A204.1 (cell line): ENCODE data around the gene CEBPZ.
"Not testable (repeated sequence)": the region's sequence is repeated elsewhere in the genome, so short reads cannot be mapped to it uniquely, and the experiment has no call there.

Experiments
- FAIRE-seq: peaks from 2 replicates; lab custom pipeline; 2012; peaks lifted over from hg19 to GRCh38; lab: Jason Lieb, UNC

The CEBPZ gene

GRCh38 chr2:37223131-37223530, 8.3 kb downstream of the CEBPZ start:
- FAIRE-seq: no peak

- FAIRE-seq: no peak
These were observed 12.3 kb downstream of the CEBPZ start for GRCh38 chr2:37219046-37219445.

GRCh38 chr2:37215250-37215649, 16.1 kb downstream of the CEBPZ start:
- FAIRE-seq: no peak

- no peak for FAIRE-seq
These were observed 19.5 kb downstream of the CEBPZ start for GRCh38 chr2:37211939-37212338.

GRCh38 chr2:37211212-37211611, 20.2 kb downstream of the CEBPZ start:
- FAIRE-seq: no peak

- FAIRE-seq: not testable (repeated sequence)
These were observed 24.6 kb downstream of the CEBPZ start for GRCh38 chr2:37206760-37207159.

GRCh38 chr2:37205689-37206341, 25.6 kb downstream of the CEBPZ start:
- FAIRE-seq: no peak

GRCh38 chr2:37205071-37205661, 26.2 kb downstream of the CEBPZ start:
- not testable (repeated sequence) for FAIRE-seq

- no peak for FAIRE-seq
These were observed 27.7 kb downstream of the CEBPZ start for GRCh38 chr2:37203708-37204107.

GRCh38 chr2:37201766-37202165, 29.6 kb downstream of the CEBPZ start:
- FAIRE-seq: no peak

GRCh38 chr2:37201208-37201607, 30.2 kb downstream of the CEBPZ start:
- no peak for FAIRE-seq

- FAIRE-seq: no peak
These were observed 32.7 kb downstream of the CEBPZ start for GRCh38 chr2:37198681-37199065.

GRCh38 chr2:37196320-37197195, 34.8 kb downstream of the CEBPZ start, which contains the start of gene CEBPZOS:
TSS of gene CEBPZOS (plus strand) at chr2:37196496. CDS start at chr2:37199705, 3,209 bp downstream.
- FAIRE-seq: no peak

GRCh38 chr2:37195862-37196319, 35.5 kb downstream of the CEBPZ start:
- FAIRE-seq: not testable (repeated sequence)

GRCh38 chr2:37192551-37192950, 38.8 kb downstream of the CEBPZ start:
- no peak for FAIRE-seq

GRCh38 chr2:37191747-37192146, 39.6 kb downstream of the CEBPZ start:
- no peak for FAIRE-seq

GRCh38 chr2:37191253-37191652, 40.1 kb downstream of the CEBPZ start:
- no peak for FAIRE-seq

GRCh38 chr2:37190290-37190689, 41.1 kb downstream of the CEBPZ start:
- FAIRE-seq: no peak

GRCh38 chr2:37189452-37190153, 41.8 kb downstream of the CEBPZ start:
- no peak for FAIRE-seq

- no peak for FAIRE-seq
These were observed 42.8 kb downstream of the CEBPZ start, which contains the start of gene SULT6B1 for GRCh38 chr2:37188570-37188969. TSS of gene SULT6B1 (minus strand) at chr2:37188670. CDS start at chr2:37188640, 30 bp downstream.

GRCh38 chr2:37181726-37182684, 49.4 kb downstream of the CEBPZ start:
- no peak for FAIRE-seq
